Activated T-cell treated with anti-CD3 and anti-CD28 coated beads, Interleukin-2, amount 50 U/mL, for 4 hours (primary cell): ENCODE measurements around the gene NUTF2. TPM values are rescaled to one million over a fixed set of nuclear protein-coding genes. Genes with fewer than 3 reads are reported as not detected.

ENCODE experiments used
- ATAC-seq, 2 donors: fragments of 200-7000 bp; cut with Tn5 transposase; one replicate each; pipeline ENCODE4 v1.10.0; 2021
- DNase-seq: peaks from one replicate; pipeline ENCODE4 v3.0.0-alpha.2; 2020
- H3K27me3 Mint-ChIP-seq: one replicate; pipeline ENCODE4 v1.8.0; 2021; ENCODE audit warnings: low read depth, mixed read lengths
- H3K36me3 Mint-ChIP-seq: one replicate; pipeline ENCODE4 v1.8.0; 2022; ENCODE audit warnings: mixed read lengths; ENCODE audit not compliant: insufficient read depth
- H3K4me1 Mint-ChIP-seq: one replicate; pipeline ENCODE4 v1.8.0; 2021; ENCODE audit warnings: low read depth, mixed read lengths
- H3K4me3 Mint-ChIP-seq: one replicate; pipeline ENCODE4 v1.8.0; 2021; ENCODE audit warnings: mild to moderate bottlenecking, moderate library complexity, mixed read lengths
- H3K9me3 Mint-ChIP-seq: one replicate; pipeline ENCODE4 v1.8.0; 2021; ENCODE audit warnings: mixed read lengths
- total RNA-seq, 3 donors: library from RNA; stranded (reverse); gene quantifications; one replicate each; pipeline ENCODE4 v1.2.1, GENCODE V29; 2021

The NUTF2 gene
- total RNA-seq, 3 donors from 2014 or later: 170 to 182 (median 182) TPM

DNA sequence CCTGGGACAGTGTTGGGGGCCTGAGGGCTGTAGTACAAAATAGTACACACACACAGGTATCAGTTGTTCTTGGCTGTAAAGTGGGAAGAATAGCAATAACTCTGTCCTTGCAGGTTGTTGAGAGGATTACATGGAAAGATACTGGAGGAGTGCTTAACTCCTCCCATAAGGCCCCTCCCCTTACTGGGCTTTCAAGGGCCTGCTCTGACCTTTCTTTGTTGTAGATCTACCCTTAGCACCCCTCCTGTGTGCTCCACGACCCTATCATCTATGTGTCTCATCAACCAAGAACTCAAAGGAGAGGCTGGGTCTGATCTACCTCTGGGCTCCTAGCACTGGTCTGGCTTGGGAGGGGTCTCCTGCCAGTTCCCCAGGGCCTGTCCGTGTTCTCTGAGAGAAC, 17.9 kb downstream of the NUTF2 start:
- Mint-ChIP-seq H3K4me3 (no peak overlapping the region), H3K9me3 (no peaks in the 10 kb centered on the region), H3K27me3 (no peaks in the 10 kb centered on the region), H3K4me1 (peaks cover 1% of the 10 kb centered on the region), H3K36me3 (peaks cover 10% of the 10 kb centered on the region)
- ATAC-seq (no peak), DNase-seq (no peak)

DNA sequence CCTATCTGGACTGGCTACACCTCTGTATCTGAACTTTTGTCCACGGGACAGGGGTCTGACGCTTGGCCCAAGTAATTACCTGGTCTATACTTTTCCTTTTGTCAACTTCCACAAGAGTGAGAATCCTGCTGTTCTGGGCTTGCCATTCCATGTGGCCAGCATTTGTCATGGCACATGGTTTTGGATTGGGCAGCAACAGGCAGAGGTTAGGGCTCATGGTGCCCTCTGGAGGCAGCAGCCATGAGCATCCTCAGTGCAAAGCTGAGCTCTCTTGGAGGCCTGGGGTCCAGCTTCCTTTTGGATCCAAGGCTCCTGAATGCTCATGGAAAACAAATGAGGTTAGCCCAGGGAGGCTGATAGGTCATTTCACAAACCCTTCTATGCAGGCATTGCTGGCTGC, 18.6 kb downstream of the NUTF2 start:
- H3K4me1 Mint-ChIP-seq: peaks cover 1% of the 10 kb centered on the region
- no peaks in the 10 kb centered on the region for H3K27me3 Mint-ChIP-seq
- ATAC-seq: peak in 1 of 2 donors; percentile 41
- H3K4me3 Mint-ChIP-seq: no peak overlapping the region
- DNase-seq: no peak
- peaks cover 10% of the 10 kb centered on the region for H3K36me3 Mint-ChIP-seq
- H3K9me3 Mint-ChIP-seq: no peaks in the 10 kb centered on the region

DNA sequence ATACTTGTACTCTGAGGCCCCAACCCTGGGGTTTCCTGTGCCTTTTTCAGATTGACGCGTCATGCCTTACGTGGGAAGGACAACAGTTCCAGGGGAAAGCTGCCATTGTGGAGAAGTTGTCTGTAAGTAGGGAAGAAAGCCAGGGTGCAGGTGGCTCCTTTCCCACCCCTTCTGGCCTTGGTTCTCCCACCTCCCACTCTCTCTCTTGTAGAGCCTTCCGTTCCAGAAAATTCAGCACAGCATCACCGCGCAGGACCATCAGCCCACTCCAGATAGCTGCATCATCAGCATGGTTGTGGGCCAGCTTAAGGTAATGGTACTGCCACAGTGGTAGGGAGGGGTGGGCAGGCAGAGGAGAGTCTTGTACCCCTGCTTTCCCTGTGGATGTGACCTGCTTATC, 21.6 kb downstream of the NUTF2 start:
- no peaks in the 10 kb centered on the region for H3K27me3 Mint-ChIP-seq
- ATAC-seq (no peak), DNase-seq (no peak)
- H3K4me1 Mint-ChIP-seq: peaks cover 8% of the 10 kb centered on the region
- H3K4me3 Mint-ChIP-seq: no peak overlapping the region
- H3K36me3 Mint-ChIP-seq: peaks cover 8% of the 10 kb centered on the region
- H3K9me3 Mint-ChIP-seq: no peaks in the 10 kb centered on the region

DNA sequence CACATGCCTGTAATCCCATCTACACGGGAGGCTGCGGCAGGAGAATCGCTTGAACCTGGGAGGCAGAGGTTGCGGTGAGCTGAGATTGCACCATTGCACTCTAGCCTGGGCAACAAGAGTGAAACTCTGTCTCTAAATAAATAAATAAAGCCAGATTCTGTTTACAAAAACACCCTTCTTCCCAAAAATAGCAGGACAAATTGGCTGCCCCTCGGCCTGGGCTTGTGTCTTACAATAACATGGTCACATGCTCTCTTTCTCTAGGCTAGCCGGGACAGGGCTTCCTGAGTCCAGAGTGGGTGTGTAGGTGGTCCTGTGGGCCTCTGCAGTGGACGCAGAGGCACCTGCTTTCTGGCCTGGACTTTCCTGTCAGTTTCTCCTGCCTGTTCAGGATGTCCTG, 22.9 kb downstream of the NUTF2 start:
- H3K4me1 Mint-ChIP-seq: peaks cover 17% of the 10 kb centered on the region
- no peaks in the 10 kb centered on the region for H3K27me3 Mint-ChIP-seq
- no peak overlapping the region for H3K4me3 Mint-ChIP-seq
- ATAC-seq: no peak
- no peak for DNase-seq
- H3K36me3 Mint-ChIP-seq: peaks cover 6% of the 10 kb centered on the region
- H3K9me3 Mint-ChIP-seq: no peaks in the 10 kb centered on the region

DNA sequence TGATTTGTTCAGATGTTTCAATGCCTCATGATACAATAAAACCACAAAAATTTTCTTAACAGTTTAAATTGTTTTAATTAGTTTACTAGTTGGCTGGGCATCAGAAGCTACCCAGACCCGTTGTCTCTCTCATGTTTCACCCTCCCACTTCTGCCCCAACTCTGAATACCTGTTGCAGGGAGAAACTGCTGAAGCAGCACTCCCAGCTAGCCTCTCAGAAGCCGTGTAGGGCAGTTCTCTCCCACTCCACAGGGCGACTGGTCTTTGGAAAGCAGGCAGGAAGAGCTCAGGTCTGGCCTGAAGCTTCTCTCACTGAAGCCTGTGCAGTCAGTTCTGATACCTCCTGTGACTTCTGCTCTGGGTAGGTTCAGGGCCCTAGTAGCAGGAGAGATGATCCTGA, 24.5 kb downstream of the NUTF2 start:
- no peak overlapping the region for H3K4me3 Mint-ChIP-seq
- no peaks in the 10 kb centered on the region for H3K27me3 Mint-ChIP-seq
- H3K9me3 Mint-ChIP-seq: no peaks in the 10 kb centered on the region
- DNase-seq: no peak
- H3K36me3 Mint-ChIP-seq: peaks cover 13% of the 10 kb centered on the region
- ATAC-seq: no peak
- H3K4me1 Mint-ChIP-seq: peaks cover 32% of the 10 kb centered on the region

DNA sequence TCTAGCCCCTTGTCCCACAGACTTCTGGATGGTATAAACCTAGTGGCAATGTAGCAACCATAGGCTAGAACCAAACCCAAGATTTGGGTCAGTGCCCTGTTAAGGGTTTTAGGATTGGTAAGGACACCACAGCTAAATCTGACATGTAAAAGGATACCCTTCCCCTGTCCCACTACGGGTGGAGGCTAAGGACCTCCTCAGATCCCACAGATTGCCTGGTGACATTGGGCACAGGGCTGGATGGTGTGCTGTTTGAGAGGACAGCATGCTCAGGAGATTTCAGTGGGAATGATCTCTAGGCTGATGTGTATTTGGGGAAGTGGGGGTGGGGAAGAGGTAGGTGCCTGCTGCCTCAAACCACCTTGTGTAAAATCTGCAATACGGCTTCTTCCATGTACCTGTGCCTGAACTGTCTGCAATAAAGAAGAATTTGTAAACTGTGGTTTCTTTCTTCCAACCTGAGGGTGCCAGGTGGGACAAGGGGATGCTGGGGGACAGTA, 25.4 kb downstream of the NUTF2 start:
- peaks cover 34% of the 10 kb centered on the region for H3K4me1 Mint-ChIP-seq
- ATAC-seq: no peak
- no peaks in the 10 kb centered on the region for H3K27me3 Mint-ChIP-seq
- no peaks in the 10 kb centered on the region for H3K9me3 Mint-ChIP-seq
- DNase-seq: no peak
- H3K4me3 Mint-ChIP-seq: peak overlapping the region; percentile 84
- peaks cover 10% of the 10 kb centered on the region for H3K36me3 Mint-ChIP-seq

DNA sequence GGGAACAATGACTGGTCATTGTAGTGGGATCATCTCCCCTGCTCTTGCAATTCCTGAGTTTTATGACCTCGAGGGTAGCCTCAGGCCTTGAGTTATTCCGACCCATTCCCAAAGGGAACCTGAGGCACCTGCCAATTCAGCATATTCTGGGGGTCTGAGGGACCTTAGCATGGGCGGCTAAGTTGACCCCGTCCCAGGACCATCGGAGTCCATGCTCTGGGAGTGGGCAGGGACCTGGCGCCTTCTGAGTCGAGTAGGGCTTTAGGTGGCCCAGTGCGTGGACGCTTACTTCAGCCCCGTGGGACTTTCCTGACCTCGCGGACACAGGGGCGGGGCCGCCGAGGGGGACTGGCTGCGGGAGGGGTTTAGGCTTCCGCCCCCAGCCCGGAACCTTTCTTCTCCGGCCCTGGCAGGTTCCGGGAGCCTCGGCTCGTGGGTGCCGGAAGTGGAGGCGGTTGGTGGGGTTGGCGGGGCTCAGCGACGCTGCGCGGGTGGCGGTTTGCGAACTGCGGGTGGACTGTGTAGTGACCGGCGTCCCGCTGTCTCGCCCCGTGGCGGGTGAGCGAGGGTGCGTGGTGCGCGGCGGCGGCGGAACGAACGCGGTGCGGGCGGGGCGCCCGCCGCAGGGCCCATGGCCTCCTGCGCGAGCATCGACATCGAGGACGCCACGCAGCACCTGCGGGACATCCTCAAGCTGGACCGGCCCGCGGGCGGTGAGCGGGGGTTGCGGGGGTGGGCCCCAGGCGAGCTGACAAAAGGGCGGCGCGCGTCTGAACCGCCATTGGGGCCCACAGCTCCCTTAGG, 26.1 kb downstream of the NUTF2 start, which contains the start of gene EDC4:
TSS of gene EDC4 (plus strand) at position 422 of the 804 bp plus-strand sequence. CDS start at position 632, 210 bp downstream.
- peak; percentile 93 to 95 for ATAC-seq
- Mint-ChIP-seq H3K4me3 (peak within 1 kb of the TSS; percentile 84), H3K36me3 (peaks cover 15% of the 10 kb centered on the region), H3K4me1 (peaks cover 34% of the 10 kb centered on the region), H3K9me3 (no peaks in the 10 kb centered on the region), H3K27me3 (no peaks in the 10 kb centered on the region)
- DNase-seq: peak; percentile 80

DNA sequence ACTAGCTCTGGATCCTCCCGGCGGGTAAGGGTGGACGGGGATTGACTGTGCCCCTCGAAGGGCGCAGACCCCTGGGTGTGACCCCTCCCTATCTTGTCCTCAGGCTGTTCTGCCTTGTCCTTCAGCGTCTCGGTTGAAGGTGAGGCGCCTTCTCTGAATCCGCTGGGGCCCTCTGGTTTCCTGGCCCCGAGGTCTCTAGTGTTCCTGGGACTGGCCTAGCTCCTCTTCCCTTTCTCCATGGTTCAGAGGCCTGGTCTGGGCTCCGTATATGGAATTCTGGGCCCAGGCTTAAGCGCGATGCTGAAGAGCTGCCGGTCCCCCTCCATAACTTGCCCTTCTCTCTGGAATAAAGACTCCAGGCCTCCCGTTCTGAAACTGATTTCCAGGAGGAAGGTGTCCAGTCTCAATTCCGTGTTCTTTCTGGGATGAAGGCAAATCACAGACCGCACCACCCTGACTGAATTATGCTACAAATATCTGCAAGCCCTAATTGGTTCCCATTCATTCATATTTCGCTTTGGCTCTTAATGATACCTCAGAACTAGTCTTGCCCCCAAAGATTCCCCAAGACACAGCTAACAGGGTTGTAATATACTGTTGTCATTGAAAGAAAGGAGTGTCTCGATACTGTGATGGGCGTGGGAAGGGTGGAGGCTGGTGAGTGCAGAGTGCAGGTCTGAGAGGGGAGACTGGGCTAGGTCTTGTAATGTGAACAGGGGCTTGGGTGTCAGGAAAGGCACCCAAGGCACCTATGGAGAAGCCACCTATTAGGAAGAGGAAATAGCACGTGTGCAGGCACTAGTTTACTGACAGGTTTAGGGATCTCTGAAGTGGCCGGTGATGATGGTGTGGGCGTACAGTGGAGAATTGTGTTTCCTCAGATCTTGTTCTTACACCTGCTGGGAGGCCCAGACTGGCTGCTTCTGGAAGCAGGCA, 27.0 kb downstream of the NUTF2 start:
- Mint-ChIP-seq H3K27me3 (no peaks in the 10 kb centered on the region), H3K9me3 (no peaks in the 10 kb centered on the region), H3K4me3 (peak overlapping the region; percentile 84), H3K4me1 (peaks cover 34% of the 10 kb centered on the region), H3K36me3 (peaks cover 18% of the 10 kb centered on the region)
- DNase-seq (no peak), ATAC-seq (peak; percentile 8 to 19)

DNA sequence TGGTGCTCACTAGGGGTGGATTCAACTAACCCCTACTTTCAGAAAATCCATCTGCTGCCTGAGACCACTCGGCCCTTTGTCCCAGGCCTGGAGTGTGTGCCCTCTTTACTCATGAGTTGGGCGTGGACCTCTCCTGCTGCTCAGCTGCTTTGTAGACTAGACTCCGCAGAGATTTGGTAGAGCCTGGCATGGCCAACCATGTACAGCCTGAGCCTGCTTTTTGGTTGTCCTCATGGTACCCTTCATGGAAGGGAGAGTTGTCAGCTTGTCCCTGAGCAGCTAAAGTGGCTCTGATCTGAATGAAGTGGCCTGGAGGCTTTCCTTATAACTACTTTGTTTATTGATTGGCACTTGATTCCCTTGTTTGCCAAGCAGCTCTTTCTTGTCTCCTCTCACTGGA, 27.6 kb downstream of the NUTF2 start:
- H3K4me1 Mint-ChIP-seq: peaks cover 34% of the 10 kb centered on the region
- H3K36me3 Mint-ChIP-seq: peaks cover 21% of the 10 kb centered on the region
- H3K27me3 Mint-ChIP-seq: no peaks in the 10 kb centered on the region
- DNase-seq (no peak), ATAC-seq (no peak)
- H3K9me3 Mint-ChIP-seq: no peaks in the 10 kb centered on the region
- H3K4me3 Mint-ChIP-seq: peak overlapping the region; percentile 84

DNA sequence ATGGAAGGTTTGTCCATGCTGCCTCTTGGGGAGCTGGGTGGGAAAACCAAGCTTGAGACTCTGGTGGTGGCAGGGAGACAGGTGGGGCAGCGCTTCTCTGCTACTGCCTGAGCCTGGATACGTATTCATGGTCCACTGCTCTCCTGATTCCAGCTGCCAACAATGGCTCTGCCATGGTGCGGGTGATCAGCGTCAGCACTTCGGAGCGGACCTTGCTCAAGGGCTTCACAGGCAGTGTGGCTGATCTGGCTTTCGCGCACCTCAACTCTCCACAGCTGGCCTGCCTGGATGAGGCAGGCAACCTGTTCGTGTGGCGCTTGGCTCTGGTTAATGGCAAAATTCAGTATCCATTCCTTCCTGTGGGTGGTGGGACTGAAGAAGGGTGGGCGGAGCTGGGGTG, 30.3 kb downstream of the NUTF2 start:
- Mint-ChIP-seq H3K4me3 (no peak overlapping the region), H3K9me3 (no peaks in the 10 kb centered on the region), H3K36me3 (peaks cover 30% of the 10 kb centered on the region), H3K4me1 (peaks cover 34% of the 10 kb centered on the region), H3K27me3 (no peaks in the 10 kb centered on the region)
- no peak for DNase-seq
- ATAC-seq: no peak

DNA sequence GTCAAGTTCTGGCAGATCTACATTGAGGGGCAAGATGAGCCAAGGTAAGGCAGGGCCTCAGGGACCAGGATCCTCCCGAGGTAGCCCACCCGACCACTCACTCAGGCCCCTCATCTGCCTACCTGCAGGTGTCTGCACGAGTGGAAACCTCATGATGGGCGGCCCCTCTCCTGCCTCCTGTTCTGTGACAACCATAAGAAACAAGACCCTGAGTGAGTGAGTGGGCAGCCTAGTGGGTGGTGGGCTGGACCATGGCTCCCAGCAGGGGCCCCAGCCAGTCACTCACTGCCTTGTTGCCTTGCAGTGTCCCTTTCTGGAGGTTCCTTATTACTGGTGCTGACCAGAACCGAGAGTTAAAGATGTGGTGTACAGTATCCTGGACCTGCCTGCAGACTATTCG, 31.5 kb downstream of the NUTF2 start:
- H3K27me3 Mint-ChIP-seq: no peaks in the 10 kb centered on the region
- peaks cover 30% of the 10 kb centered on the region for H3K36me3 Mint-ChIP-seq
- ATAC-seq: no peak
- H3K4me1 Mint-ChIP-seq: peaks cover 27% of the 10 kb centered on the region
- no peaks in the 10 kb centered on the region for H3K9me3 Mint-ChIP-seq
- H3K4me3 Mint-ChIP-seq: no peak overlapping the region
- no peak for DNase-seq

DNA sequence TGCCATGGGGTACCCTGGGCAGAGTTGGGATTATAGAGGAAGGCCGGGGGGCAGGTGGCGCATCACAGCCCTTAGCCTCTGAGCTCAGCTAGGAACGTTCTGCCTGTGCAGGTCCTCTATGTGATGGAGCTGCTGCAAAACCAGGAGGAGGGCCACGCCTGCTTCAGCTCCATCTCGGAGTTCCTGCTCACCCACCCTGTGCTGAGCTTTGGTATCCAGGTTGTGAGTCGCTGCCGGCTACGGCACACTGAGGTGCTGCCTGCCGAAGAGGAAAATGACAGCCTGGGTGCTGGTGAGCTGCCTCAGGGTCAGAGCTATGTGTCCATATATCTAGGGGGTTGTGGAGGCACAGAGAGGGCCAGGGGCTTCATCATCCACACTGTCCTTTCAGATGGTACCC, 32.1 kb downstream of the NUTF2 start:
- H3K9me3 Mint-ChIP-seq: no peaks in the 10 kb centered on the region
- H3K36me3 Mint-ChIP-seq: peaks cover 35% of the 10 kb centered on the region
- H3K4me3 Mint-ChIP-seq: no peak overlapping the region
- ATAC-seq: no peak
- H3K4me1 Mint-ChIP-seq: peaks cover 25% of the 10 kb centered on the region
- no peak for DNase-seq
- no peaks in the 10 kb centered on the region for H3K27me3 Mint-ChIP-seq

DNA sequence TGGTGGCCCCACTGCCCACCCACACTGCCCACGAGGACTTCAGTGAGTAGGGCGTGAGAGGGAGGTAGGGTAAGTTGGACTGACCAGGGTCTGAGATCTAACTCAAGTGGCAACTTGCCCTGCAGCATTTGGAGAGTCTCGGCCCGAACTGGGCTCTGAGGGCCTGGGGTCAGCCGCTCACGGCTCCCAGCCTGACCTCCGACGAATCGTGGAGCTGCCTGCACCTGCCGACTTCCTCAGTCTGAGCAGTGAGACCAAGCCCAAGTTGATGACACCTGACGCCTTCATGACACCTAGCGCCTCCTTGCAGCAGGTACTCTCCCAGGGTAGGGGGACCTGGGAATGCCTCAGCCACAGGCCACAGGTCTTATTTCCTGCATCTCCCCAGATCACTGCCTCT, 32.7 kb downstream of the NUTF2 start:
- DNase-seq (no peak), ATAC-seq (no peak)
- Mint-ChIP-seq H3K27me3 (no peaks in the 10 kb centered on the region), H3K36me3 (peaks cover 37% of the 10 kb centered on the region), H3K4me1 (peaks cover 19% of the 10 kb centered on the region), H3K4me3 (no peak overlapping the region), H3K9me3 (no peaks in the 10 kb centered on the region)

DNA sequence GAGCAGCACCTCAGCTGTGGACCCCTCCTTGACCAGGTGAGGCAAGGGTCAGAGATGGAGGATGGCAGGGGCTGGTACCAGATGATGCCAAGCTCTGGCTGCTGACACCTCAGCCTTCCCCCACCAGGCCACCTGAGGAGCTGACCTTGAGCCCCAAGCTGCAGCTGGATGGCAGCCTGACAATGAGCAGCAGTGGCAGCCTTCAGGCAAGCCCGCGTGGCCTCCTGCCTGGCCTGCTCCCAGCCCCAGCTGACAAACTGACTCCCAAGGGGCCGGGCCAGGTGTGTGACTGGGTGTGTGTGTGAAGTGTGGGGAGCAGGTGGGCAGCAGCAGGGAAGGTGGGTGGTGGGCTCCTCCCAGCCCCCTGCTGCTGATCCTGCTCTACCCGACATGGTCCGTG, 33.2 kb downstream of the NUTF2 start:
- Mint-ChIP-seq H3K4me1 (peaks cover 14% of the 10 kb centered on the region), H3K36me3 (peaks cover 38% of the 10 kb centered on the region), H3K9me3 (no peaks in the 10 kb centered on the region)

More for the DNA sequence above, 33.2 kb downstream of the NUTF2 start:
- Mint-ChIP-seq H3K4me3 (no peak overlapping the region), H3K27me3 (no peaks in the 10 kb centered on the region)
- DNase-seq (no peak), ATAC-seq (no peak)
